Glutamatergic neuron (in vitro differentiated cells): ENCODE data around the gene TP53I11. TPM values are rescaled to one million over a fixed set of nuclear protein-coding genes. Genes with fewer than 3 reads are reported as not detected.

ENCODE experiments used
- total RNA-seq: library from RNA; stranded (reverse); fragmentation: NEBNext Ultra II Directional; extraction: Animal tissue kit (Norgen Biotek cat#: 25700); gene quantifications from one replicate; pipeline ENCODE4 v1.2.1, GENCODE V29; 2021; ENCODE audit not compliant: unreplicated experiment

The TP53I11 gene
- total RNA-seq, 1 donor from 2014 or later = 420 TPM

Other genes with a start within 250 kb of the TP53I11 start
- gene TSPAN18, start 223.9 kb downstream of the TP53I11 start, total RNA-seq = 80.4 TPM
- 7.5 TPM for gene PRDM11, start 195.8 kb upstream of the TP53I11 start, total RNA-seq